HepG2 (cell line): ENCODE data around the gene CARS2.

Source experiments
- ATF3 ChIP-seq: sonication (generic); formaldehyde crosslinking; IDR thresholded peaks from 2 replicates; pipeline ENCODE4 v1.4.0; 2020; ENCODE audit warnings: missing genetic modification reagents
- ETV5 ChIP-seq: IDR thresholded peaks from 2 replicates; pipeline ENCODE4 v1.6.1; 2018; ENCODE audit warnings: missing biosample characterization, missing genetic modification reagents, inconsistent platforms, borderline replicate concordance
- TIGD3 ChIP-seq: sonication (generic); formaldehyde crosslinking; IDR thresholded peaks from 2 replicates; pipeline ENCODE4 v1.5.1; 2020; ENCODE audit warnings: mild to moderate bottlenecking, missing genetic modification reagents, borderline replicate concordance
- ZBTB44 ChIP-seq: sonication (generic); formaldehyde crosslinking; IDR thresholded peaks from 2 replicates; pipeline ENCODE4 v1.4.0; 2020; ENCODE audit warnings: missing genetic modification reagents
- ZNF230 ChIP-seq: sonication (generic); formaldehyde crosslinking; IDR thresholded peaks from 2 replicates; pipeline ENCODE4 v1.4.0; 2020; ENCODE audit warnings: mild to moderate bottlenecking, missing genetic modification reagents
- ZNF574 ChIP-seq: sonication (generic); formaldehyde crosslinking; IDR thresholded peaks from 2 replicates; pipeline ENCODE4 v1.4.0; 2020; ENCODE audit warnings: missing genetic modification reagents

GRCh38 chr13:110637747-110638146, 68.2 kb downstream of the CARS2 start:
- TF ChIP-seq ZNF574 (CRISPR knock-in tag) (no peak), ZBTB44 (CRISPR knock-in tag) (no peak), ETV5 (no peak), TIGD3 (CRISPR knock-in tag) (no peak), ZNF230 (no peak), ATF3 (CRISPR knock-in tag) (no peak)
